ENCODE results near the gene PRKAG2.

The PRKAG2 gene

DNA sequence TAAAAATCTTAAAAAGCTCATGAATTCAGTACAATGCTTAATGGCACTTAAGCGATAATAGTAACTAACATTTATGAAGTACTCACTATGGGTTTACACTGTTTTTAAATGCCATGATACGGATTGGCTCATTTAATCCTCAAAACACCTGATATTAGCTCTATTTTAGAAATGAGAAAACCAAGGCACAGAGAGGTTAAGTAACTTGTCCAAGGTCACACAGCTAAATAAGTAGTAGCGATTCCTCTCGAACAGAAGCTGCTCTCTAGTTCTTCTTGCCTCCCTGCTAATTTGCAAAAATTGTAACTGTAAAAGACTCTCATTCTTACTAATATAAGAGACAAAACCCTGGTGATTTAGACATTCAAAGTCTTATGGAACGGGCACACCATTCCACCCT is 246.6 kb downstream of the PRKAG2 start:
- DNase-seq = no peak

DNA sequence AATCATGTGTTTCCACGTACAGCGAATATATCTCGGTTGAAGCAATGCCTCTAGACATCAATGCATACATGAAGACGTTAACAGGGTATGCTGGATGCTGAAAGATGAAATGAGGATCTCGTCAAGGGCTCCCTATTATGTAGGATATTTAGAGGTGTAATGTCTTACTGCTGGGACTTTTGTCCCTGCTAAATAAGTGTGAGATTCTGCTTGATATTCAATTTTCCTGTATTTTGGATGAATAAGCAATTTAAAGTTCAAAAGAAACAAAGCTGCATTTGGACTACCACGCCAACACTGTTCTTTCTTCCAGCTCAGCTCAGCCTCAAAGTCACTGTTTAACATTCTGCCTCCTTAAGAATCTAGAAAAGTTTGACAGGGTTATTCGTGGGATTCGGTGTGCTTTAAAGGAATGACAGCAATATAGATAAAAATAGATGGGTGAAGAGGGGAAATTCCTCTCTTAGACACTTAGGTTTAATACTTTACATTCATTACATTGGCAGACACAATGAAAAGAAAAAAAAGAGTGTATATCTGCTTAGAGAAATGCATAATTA is 247.1 kb downstream of the PRKAG2 start:
- DNase-seq = no peak

DNA sequence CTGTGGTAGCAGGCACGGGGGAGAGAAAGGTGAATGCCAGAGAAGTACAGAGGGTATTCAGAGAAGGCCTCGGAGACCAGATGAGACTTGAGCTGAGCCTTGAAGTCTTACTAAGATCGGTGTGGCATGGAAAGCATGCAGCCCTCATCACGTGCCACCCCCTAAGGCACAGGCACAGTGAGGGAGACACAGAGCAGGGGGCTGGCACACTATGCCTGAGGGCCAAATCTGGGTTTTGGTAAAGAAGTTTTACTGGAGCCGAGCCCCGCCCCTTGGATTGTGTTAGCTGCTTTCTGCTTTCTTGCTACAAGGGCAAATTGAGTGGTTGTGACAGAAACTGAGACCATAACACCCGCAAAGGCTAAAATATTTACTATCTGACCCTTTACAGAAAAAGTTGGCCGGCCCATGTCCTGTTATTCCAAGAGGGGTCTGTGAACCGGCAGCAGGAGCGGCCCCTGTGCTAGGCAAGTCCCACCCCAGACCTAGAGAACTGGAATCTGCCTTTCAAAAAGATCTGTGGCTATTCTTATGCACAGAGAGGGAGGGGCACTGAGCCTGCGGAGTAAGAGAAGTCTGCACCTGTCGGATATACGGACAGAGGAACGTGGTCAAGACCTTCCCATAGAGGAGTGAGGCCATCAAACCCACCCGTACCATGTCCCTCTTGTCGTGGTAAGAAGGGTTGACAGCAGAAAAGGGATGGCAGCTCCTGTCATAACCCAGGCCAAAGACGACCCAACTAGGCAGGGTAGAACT is 247.9 kb downstream of the PRKAG2 start:
- DNase-seq = no peak

DNA sequence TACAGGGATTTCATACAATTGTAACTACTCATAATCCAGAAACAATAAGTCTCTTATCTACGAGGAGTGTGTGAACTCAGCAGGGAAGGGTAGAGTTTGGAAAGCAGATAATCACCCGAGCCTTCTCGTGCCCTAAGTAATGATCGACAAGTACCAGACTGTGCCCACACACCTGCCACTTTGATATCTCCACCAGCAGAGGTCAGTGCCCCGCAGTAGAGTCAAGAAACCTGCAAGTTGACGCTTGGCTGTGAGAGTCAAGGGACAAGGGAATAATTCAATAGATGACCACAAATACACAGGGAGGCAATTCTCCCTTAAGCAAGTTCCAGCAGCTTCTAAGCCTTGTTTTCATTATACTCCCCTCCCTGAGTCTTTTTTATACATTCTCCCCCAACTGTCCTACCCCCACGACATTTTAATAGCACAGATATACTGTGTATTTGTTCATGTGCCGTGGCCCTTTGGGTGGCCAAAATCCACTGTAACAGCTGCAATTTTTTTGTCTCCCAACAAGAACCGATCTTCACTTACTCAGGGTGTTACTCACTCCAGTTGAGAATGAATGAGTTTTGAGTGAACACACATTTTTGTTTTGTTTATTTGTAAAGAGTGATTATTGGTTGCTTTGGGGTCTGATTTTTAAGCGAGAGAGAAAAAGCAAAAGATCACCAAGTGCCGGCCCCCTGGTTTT is 250.3 kb downstream of the PRKAG2 start:
- peak in 1 of 2 experiments; percentile 16 for DNase-seq

DNA sequence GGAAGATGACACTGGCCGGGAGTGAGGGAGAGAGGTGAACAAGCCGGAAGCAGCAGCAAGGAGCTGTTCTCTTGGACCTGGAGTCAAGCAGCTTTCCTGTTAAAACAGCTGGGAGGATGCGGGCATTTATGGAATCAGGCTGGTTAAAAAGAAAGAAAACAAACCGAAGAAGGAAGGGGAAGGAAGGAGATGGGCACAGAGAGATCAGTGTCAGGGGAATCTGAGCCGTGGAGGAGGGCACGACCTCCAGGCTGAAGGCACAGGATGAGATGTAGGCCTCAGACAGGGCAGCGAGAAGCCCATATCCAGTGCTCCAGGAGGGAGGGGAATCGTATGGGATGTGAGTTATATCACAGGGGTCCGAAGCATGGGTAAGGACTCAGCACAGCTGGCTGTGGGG is 251.3 kb downstream of the PRKAG2 start:
- DNase-seq = no peak

- DNase-seq = no peak
These were observed 252.5 kb downstream of the PRKAG2 start for GRCh38 chr7:151624246-151624928.

DNA sequence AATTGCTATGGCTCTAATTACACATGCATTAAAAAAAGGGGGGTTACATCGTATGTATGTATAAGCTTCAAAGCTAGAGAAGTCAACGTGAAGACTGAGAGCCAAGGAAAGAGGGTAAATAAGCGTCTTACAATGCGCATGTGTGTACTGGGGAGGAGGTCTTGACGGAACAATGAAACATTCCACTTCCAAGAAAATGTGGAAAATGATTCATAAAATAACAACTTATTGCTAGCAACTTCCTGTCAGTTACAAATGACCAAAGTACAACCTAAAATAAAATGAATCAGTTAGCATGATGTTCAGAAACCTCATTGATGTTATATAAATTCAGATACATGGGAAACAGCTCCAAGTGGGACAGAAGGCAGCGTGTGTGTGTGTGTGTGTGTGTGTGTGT is 253.1 kb downstream of the PRKAG2 start:
- DNase-seq = no peak

- DNase-seq = no peak
These were observed 255.0 kb downstream of the PRKAG2 start for GRCh38 chr7:151621961-151622360.

DNA sequence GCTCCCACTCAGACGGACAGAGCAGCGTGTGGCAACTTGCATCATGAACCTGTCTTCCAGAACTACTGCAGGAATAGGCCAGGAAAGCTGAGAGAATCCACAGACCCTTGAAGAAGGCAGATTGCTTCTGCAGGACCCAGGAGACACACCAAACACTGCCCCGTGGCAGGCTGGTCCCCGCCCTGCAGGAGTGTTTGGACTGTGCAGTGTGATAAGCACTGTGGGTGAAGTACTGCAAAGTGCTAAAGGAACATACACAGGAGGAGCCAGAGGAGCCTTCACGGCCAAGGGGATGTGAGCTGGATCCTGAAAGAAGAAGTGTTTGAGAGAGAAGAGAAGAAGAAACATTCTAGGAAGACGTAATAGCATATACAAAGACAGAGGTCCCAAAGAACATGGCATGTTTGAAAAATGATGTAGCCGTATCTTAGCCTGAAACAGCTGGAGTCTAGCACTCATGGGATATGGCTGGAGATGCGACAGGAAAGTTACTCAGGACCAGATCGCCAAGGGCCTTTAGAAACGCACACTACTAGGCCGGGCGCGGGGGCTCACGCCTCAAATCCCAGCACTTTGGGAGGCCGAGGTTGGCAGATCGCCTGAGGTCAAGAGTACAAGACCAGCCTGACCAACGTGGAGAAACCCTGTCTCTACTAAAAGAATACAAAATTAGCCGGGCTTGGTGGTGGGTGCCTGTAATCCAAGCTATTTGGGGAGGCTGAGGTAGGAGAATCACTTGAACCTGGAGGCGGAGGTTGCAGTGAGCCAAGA is 260.3 kb downstream of the PRKAG2 start:
- no peak for DNase-seq

- no peak for DNase-seq
These were observed 261.1 kb downstream of the PRKAG2 start for GRCh38 chr7:151615784-151616183.

DNA sequence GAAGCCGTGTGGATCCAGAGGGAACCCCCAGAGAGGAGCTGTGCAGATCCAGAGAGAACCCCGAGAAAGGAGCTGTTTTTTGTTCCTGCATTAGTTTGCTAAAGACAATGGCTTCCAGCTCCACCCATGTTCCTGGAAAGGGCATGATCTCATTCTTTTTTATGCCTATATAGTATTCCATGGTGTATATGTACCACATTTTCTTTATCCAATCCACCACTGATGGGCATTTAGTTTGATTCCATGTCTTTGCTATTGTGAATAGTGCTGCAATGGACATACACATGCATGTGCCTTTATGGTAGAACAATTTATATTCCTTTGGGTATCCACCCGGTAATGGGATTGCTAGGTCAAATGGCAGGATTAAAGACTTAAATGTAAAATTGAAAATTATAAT is 261.9 kb downstream of the PRKAG2 start:
- no peak for DNase-seq

GRCh38 chr7:151614019-151614418 is 262.9 kb downstream of the PRKAG2 start:
- no peak for DNase-seq

DNA sequence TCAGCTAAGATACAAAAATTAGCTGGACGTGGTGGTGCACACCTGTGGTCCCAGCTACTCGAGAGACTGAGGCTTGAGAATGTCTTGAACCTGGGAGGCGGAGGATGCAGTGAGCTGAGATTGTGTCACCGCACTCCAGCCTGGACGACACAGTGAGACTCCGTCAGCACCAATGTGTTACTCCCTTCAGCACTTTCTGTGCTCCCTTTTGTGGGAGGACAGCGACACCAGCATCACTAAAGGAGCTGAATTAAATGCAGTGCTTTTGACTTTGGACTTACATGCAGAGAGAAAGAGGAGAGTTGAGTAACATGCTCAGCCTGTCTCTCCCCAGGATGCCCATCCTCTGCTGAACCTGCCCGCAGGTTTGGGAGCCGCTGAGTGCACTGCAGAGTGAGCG is 265.0 kb downstream of the PRKAG2 start:
- no peak for DNase-seq

DNA sequence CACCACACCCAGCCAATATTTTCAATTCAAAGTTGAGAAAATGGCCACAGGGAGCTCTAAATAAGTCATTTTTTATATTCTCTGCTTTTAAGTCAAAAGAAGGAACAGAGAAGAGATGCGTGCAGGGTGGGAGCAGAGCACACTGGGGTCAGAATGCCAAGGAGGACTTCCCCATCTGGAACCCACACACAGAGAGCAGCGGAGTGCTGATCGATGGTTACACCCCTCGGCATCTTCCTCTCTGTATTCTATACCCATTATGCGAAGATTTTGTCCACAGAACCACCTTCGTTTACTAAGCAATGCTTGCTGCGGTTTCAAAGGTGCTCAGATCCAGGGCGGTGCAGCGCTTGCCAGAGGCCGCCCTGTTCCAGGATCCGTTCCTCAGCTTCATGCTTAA is 265.9 kb downstream of the PRKAG2 start:
- DNase-seq = no peak

GRCh38 chr7:151608031-151608551 is 268.8 kb downstream of the PRKAG2 start:
- no peak for DNase-seq

- no peak for DNase-seq
These were observed 269.4 kb downstream of the PRKAG2 start for GRCh38 chr7:151607464-151607867.

GRCh38 chr7:151603951-151604350 is 273.0 kb downstream of the PRKAG2 start:
- DNase-seq = no peak

DNA sequence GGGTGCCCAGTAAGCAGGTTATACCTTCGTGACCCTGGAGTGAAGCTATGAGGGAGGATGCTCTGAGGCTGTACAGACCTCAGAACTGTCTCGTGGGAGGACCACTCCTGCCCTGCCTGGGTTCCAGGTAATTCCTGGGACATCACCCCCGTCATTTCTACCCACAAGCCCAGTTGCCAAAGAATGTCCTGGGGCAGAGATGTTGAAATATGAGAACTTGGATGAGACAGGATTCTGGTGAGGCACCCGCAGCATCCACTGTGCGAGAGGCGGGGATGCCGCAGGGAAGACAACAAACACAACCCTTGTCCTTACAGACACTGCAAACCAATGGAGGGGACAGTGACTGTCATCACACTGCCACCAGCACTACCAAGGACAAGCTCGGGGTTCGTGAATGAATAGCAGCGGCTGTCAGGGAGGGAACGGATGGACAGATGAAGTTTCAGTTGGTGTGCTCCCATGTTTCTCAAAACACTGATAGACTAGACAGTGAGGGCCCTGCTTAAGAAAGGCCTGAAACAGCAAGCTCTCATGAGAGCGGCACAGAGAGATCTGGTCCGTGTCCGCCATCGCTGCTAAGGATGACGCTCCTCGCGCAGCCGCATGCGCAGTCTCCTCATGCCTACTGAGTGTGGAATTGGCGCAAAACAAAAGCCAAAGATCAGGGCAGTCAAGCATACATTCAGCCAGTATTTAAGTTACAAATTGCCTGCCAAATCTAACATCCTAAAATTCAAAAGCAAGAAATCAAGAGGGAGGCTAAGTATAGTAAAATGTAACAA is 275.2 kb downstream of the PRKAG2 start:
- no peak for DNase-seq

GRCh38 chr7:151600331-151600730 is 276.6 kb downstream of the PRKAG2 start:
- DNase-seq = no peak

GRCh38 chr7:151599401-151600227 is 277.3 kb downstream of the PRKAG2 start:
- DNase-seq = no peak
